Measurements from ENCODE around the gene SIAH3. TPM values are rescaled to one million over a fixed set of nuclear protein-coding genes. Genes with fewer than 3 reads are reported as not detected.
A peak's percentile ranks its signal among the peaks of the same experiment; 100 is the strongest.

SIAH3 gene
- total RNA-seq, 2 experiments from 2014 or later = 1.3 to 1.6 TPM

DNA sequence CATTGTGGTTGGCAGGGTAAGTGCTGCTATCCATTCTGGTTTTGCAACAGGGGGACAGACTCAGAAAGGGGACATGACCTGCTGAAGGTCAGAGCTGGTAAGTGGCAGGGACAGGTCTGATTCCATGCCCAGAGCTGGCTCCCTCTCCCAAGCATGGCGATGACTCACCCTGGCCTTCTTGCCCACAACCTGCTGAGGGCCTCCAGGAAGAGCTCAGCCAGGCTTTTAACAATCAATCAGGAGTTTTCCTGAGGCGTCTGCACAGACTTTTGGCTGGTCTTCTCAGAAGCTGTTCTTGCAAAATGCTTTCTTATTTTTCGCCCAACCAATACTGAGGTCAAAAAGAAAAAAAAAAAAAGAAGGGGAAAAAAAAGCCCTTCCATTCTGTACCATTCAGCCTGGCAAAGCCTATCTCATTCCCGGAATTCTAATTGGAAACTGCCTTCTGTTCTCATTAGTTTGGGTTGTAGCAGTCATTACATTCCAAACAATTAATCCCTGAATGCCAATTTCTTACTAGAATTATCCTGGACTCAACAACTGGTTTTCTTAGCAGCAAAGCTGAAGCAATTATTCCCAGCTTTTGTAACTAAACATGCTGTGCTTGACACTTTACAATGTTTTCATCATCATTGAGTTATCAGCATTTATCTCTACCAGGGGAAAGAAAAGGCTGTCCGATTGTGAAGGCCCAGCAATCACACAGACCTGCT lies 17.7 kb downstream of the SIAH3 start:
- Mint-ChIP-seq H3K27ac (no peak overlapping the region), H3K27me3 (no peaks in the 10 kb centered on the region), H3K9me3 (no peaks in the 10 kb centered on the region), H3K4me3 (no peak overlapping the region), H3K4me1 (ENCODE audit: low read depth) (no peaks in the 10 kb centered on the region), H3K36me3 (ENCODE audit: low read depth) (no peaks in the 10 kb centered on the region)
- ChIA-PET POLR2A (no interaction called here), CTCF (interaction anchor here (0.6 kb wide), 1 partner anchor 557 kb away, joined by 4 read pairs; no protein-coding TSS in a partner anchor)
- Histone ChIP-seq H3K27me3 (ENCODE audit: control insufficient read depth in 1 of 2, insufficient read depth in 2 of 2, low read length in 2 of 2) (no peaks in the 10 kb centered on the region), H3K4me3 (ENCODE audit: low read length) (no peak overlapping the region), H3K9me3 (ENCODE audit: control insufficient read depth in 1 of 2, insufficient read depth in 1 of 2, low read length in 2 of 2) (no peaks in the 10 kb centered on the region), H3K4me1 (ENCODE audit: insufficient read depth, low read length) (no peaks in the 10 kb centered on the region), H3K36me3 (ENCODE audit: insufficient read depth, low read length) (no peaks in the 10 kb centered on the region), H3K27ac (ENCODE audit: low read depth in 1 of 2, low read length in 2 of 2) (no peak overlapping the region)
- ATAC-seq (ENCODE audit: poor library complexity) (no peak), DNase-seq (peak in 1 of 14 experiments; percentile 19)
- intact Hi-C loops (cut with DNase I, micrococcal nuclease) = no loop called here
- TF ChIP-seq, protein P1, sequence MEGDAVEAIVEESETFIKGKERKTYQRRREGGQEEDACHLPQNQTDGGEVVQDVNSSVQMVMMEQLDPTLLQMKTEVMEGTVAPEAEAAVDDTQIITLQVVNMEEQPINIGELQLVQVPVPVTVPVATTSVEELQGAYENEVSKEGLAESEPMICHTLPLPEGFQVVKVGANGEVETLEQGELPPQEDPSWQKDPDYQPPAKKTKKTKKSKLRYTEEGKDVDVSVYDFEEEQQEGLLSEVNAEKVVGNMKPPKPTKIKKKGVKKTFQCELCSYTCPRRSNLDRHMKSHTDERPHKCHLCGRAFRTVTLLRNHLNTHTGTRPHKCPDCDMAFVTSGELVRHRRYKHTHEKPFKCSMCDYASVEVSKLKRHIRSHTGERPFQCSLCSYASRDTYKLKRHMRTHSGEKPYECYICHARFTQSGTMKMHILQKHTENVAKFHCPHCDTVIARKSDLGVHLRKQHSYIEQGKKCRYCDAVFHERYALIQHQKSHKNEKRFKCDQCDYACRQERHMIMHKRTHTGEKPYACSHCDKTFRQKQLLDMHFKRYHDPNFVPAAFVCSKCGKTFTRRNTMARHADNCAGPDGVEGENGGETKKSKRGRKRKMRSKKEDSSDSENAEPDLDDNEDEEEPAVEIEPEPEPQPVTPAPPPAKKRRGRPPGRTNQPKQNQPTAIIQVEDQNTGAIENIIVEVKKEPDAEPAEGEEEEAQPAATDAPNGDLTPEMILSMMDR (IDR thresholded peaks at IDR 0.05) = no peak

DNA sequence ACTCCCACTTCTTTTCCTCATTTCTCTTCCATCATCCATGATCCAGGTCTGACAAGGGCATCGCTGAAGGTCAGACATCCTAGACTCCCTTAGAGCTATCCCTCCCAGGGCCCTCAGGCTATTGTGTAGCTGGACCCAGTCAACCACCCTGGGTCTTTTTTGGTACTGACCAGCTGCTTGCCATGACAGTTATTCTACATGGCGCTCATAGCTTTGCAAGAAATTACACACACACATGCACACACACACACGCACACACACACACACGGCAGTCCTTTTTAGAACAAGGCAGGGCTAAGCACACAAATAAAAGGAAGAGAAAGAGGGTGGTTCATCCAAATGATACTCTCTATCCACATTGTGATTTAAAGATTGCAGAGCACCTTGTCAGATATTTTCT lies 18.3 kb downstream of the SIAH3 start:
- no peaks in the 10 kb centered on the region for H3K4me1 Mint-ChIP-seq (ENCODE audit: low read depth)
- no peak overlapping the region for H3K27ac Mint-ChIP-seq
- no peaks in the 10 kb centered on the region for H3K9me3 ChIP-seq (ENCODE audit: control insufficient read depth in 1 of 2, insufficient read depth in 1 of 2, low read length in 2 of 2)
- no peaks in the 10 kb centered on the region for H3K36me3 Mint-ChIP-seq (ENCODE audit: low read depth)
- ChIA-PET CTCF (no interaction called here), POLR2A (no interaction called here)
- DNase-seq (no peak), ATAC-seq (ENCODE audit: poor library complexity) (no peak)
- H3K27me3 Mint-ChIP-seq = no peaks in the 10 kb centered on the region
- H3K27me3 ChIP-seq (ENCODE audit: control insufficient read depth in 1 of 2, insufficient read depth in 2 of 2, low read length in 2 of 2) = no peaks in the 10 kb centered on the region
- TF ChIP-seq, protein P1 (IDR thresholded peaks at IDR 0.05) = no peak
- no peak overlapping the region for H3K4me3 ChIP-seq (ENCODE audit: low read length)
- intact Hi-C loops (cut with DNase I, micrococcal nuclease) = no loop called here
- H3K4me3 Mint-ChIP-seq = no peak overlapping the region
- no peak overlapping the region for H3K27ac ChIP-seq (ENCODE audit: low read depth in 1 of 2, low read length in 2 of 2)
- no peaks in the 10 kb centered on the region for H3K9me3 Mint-ChIP-seq
- no peaks in the 10 kb centered on the region for H3K36me3 ChIP-seq (ENCODE audit: insufficient read depth, low read length)
- no peaks in the 10 kb centered on the region for H3K4me1 ChIP-seq (ENCODE audit: insufficient read depth, low read length)

DNA sequence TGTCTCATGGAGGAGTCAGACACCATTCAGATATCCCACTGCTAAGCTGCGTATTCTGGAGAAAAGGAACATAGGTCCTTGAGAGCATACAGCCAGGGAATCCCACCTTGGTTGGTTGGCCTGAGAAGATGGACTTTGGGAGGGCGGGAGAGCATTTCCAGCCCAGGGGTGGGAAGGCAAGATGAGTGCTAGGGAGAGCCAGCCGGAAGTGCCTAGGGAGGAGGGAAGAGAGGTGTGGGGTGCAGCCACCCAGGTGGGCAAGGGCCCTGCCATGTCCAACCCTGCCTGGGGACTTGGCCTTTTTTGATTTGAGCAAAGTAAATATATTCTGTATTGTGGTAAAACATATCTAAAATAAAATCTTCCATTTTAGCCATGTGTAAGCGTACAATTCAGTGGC lies 19.7 kb downstream of the SIAH3 start:
- DNase-seq (no peak), ATAC-seq (ENCODE audit: poor library complexity) (no peak)
- H3K9me3 Mint-ChIP-seq = no peaks in the 10 kb centered on the region
- no peak overlapping the region for H3K27ac Mint-ChIP-seq
- H3K4me1 ChIP-seq (ENCODE audit: insufficient read depth, low read length) = no peaks in the 10 kb centered on the region
- H3K27me3 ChIP-seq (ENCODE audit: control insufficient read depth in 1 of 2, insufficient read depth in 2 of 2, low read length in 2 of 2) = no peaks in the 10 kb centered on the region
- no peaks in the 10 kb centered on the region for H3K9me3 ChIP-seq (ENCODE audit: control insufficient read depth in 1 of 2, insufficient read depth in 1 of 2, low read length in 2 of 2)
- no peaks in the 10 kb centered on the region for H3K36me3 Mint-ChIP-seq (ENCODE audit: low read depth)
- H3K27me3 Mint-ChIP-seq = no peaks in the 10 kb centered on the region
- ChIA-PET POLR2A (no interaction called here), CTCF (no interaction called here)
- H3K27ac ChIP-seq (ENCODE audit: low read depth in 1 of 2, low read length in 2 of 2) = no peak overlapping the region
- no peaks in the 10 kb centered on the region for H3K36me3 ChIP-seq (ENCODE audit: insufficient read depth, low read length)
- TF ChIP-seq, protein P1 (IDR thresholded peaks at IDR 0.05) = no peak
- H3K4me3 ChIP-seq (ENCODE audit: low read length) = no peak overlapping the region
- intact Hi-C loops (cut with DNase I, micrococcal nuclease) = no loop called here
- H3K4me1 Mint-ChIP-seq (ENCODE audit: low read depth) = no peaks in the 10 kb centered on the region
- H3K4me3 Mint-ChIP-seq = no peak overlapping the region

Data from CD4-positive, alpha-beta T cell (primary cell).